Prostate gland (tissue), 2 donors: ENCODE results near the gene MELTF.

Experiments
- CTCF ChIP-seq, 4 experiments: fragments of 200-600 bp in 2 of 4; fragments of 450-650 bp in 2 of 4; sonication (generic) in 2 of 4; IDR thresholded peaks; 1 replicate in 3 of 4; 2 replicates in 1 of 4; pipeline ENCODE4 v1.5.1; 2016 to 2019; ENCODE audit warnings: antibody characterized with exemption in 4 of 4, mild to moderate bottlenecking in 2 of 4, moderate library complexity in 2 of 4
- POLR2A ChIP-seq: fragments of 450-650 bp; IDR thresholded peaks from one replicate; pipeline ENCODE4 v1.6.1; 2016; ENCODE audit warnings: antibody characterized with exemption, mild to moderate bottlenecking
- POLR2AphosphoS5 ChIP-seq: sonication (generic); formaldehyde crosslinking; IDR thresholded peaks from one replicate; pipeline ENCODE4 v1.6.1; 2017; ENCODE audit warnings: antibody characterized with exemption

GRCh38 chr3:197021231-197021630 is 8.4 kb downstream of the MELTF start:
- no peak for TF ChIP-seq CTCF (IDR thresholded peaks at IDR 0.05)
- TF ChIP-seq POLR2A = no peak
- no peak for TF ChIP-seq POLR2AphosphoS5
